AG09319 (cell line): ENCODE data around the gene SEMA3F.
A peak's percentile ranks its signal among the peaks of the same experiment; 100 is the strongest.

ENCODE experiments used
- DNase-seq: peaks from one replicate; pipeline ENCODE4 v3.0.0-alpha.2; 2010; ENCODE audit warnings: low read depth; ENCODE audit errors: extremely low read depth
- TF ChIP-seq, protein P1 (sequence below): IDR thresholded peaks from 2 replicates; pipeline ENCODE4 v1.5.1; 2011; ENCODE audit warnings: low read depth, mild to moderate bottlenecking, inconsistent platforms, low read length, moderate library complexity

SEMA3F gene

DNA sequence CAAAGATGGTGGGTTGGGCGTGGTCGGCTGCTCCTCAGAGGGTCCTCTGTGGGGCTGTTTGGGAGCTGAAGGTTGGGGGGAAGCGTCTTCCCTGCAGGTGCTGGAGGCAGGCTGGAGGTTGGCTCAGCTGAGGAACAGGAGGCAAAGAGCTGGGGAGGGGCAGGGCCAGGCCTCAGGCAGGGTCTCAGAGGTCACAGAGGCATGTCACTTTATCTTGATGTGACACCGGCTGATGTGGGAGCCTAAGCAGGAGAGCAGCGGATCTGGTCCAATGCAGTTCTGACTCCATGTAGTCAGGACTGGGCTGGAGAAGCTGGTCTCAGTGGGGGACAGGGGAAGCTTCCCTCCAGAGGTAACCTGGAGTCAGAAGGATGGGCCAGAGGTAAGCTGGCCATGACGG lies 28.6 kb downstream of the SEMA3F start:
- TF ChIP-seq, protein P1, sequence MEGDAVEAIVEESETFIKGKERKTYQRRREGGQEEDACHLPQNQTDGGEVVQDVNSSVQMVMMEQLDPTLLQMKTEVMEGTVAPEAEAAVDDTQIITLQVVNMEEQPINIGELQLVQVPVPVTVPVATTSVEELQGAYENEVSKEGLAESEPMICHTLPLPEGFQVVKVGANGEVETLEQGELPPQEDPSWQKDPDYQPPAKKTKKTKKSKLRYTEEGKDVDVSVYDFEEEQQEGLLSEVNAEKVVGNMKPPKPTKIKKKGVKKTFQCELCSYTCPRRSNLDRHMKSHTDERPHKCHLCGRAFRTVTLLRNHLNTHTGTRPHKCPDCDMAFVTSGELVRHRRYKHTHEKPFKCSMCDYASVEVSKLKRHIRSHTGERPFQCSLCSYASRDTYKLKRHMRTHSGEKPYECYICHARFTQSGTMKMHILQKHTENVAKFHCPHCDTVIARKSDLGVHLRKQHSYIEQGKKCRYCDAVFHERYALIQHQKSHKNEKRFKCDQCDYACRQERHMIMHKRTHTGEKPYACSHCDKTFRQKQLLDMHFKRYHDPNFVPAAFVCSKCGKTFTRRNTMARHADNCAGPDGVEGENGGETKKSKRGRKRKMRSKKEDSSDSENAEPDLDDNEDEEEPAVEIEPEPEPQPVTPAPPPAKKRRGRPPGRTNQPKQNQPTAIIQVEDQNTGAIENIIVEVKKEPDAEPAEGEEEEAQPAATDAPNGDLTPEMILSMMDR = no peak
- DNase-seq = no peak

DNA sequence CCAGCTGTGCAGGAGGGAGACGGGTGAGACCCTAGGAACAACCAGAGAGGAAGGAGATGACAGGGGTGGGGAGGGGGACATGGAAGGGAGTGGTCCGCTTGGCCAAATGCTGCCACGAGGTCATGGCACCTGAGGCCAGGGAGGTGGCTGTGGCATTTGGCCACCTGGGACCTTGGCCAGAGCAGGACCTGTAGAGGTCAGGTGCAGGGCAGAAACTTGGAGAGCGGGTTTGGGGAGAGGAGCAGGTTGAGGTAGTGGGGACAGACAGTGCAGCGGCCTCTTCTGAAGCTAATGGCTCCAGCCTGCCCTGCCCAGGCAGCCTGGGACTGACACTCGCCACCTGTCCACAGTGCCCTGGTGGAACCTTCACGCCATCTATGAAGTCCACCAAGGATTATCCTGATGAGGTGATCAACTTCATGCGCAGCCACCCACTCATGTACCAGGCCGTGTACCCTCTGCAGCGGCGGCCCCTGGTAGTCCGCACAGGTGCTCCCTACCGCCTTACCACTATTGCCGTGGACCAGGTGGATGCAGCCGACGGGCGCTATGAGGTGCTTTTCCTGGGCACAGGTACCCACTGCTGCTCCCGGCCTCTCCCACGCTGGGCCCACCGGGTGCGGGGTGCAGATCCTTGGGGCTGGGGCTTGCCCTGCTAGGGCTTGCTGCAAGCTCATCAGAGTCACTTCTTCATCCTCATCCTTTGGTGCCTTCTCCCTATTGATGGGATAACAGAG lies 29.3 kb downstream of the SEMA3F start:
- TF ChIP-seq, protein P1 = no peak
- DNase-seq = no peak

GRCh38 chr3:50185230-50185629 lies 30.1 kb downstream of the SEMA3F start:
- DNase-seq = no peak
- TF ChIP-seq, protein P1 = no peak

DNA sequence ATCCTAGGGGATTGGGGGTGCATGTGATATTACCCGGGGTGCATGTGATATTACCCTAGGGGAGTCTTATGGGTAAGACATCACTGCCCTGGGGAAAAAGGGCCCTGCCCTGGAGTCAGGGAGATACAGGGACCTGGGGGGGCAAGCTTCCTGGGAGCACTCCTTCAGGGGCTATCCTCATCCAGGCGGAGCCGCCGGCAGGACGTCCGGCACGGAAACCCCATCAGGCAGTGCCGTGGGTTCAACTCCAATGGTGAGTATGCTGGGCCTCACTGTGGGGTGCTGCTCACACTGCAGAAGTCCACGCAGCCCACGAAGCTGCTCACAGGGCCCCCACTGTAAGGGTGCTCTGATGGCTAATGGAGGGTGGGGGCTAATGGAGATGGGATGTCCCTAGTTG lies 31.0 kb downstream of the SEMA3F start:
- DNase-seq = no peak
- TF ChIP-seq, protein P1 = no peak

- DNase-seq = no peak
- TF ChIP-seq, protein P1 = no peak
Measured at GRCh38 chr3:50187750-50188149, 32.6 kb downstream of the SEMA3F start.

DNA sequence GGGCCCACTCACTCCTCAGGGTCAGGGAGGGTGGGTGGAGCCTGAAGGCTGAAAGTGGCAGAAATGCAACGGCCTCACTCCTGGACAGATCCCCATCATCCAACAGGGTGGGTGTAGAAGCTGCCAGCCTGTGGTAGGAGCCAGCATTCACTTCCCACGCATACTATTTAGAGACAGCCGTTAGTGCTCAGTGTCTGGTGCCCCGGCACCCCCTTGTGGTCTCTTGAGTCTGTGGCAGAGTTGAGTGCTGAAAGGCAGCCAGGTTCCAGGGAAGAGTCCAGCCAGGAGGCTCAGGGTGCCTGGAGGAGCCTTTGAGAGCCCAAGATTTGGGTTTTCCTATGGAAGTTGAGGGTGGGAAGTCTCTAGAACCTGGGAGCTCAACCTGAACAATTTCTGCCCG lies 34.1 kb downstream of the SEMA3F start:
- TF ChIP-seq, protein P1 = peak; percentile 96
- DNase-seq = peak; percentile 66

- TF ChIP-seq, protein P1 = no peak
Measured at GRCh38 chr3:50189989-50190388, 34.9 kb downstream of the SEMA3F start.

More at GRCh38 chr3:50189989-50190388, 34.9 kb downstream of the SEMA3F start:
- DNase-seq = no peak
